HepG2 (cell line): ENCODE data around the gene TCAF1.
"Not testable (repeated sequence)": the region's sequence is repeated elsewhere in the genome, so short reads cannot be mapped to it uniquely, and the experiment has no call there.

Experiments used
- CTCF ChIP-seq: sonication (generic); formaldehyde crosslinking; IDR thresholded peaks from 2 replicates; pipeline ENCODE4 v1.5.0; 2020; ENCODE audit warnings: mild to moderate bottlenecking, missing genetic modification reagents, moderate library complexity
- ETV6 ChIP-seq: sonication (generic); formaldehyde crosslinking; conservative IDR thresholded peaks from 2 replicates; pipeline ENCODE4 v1.4.0; 2020; ENCODE audit warnings: missing genetic modification reagents
- FOXJ3 ChIP-seq: sonication (generic); formaldehyde crosslinking; IDR thresholded peaks from 2 replicates; pipeline ENCODE4 v1.4.0; 2020; ENCODE audit warnings: missing genetic modification reagents, mild to moderate bottlenecking, borderline replicate concordance
- GABPA ChIP-seq, 2 experiments: IDR thresholded peaks; 2 replicates each; pipeline ENCODE4 v1.6.1; 2011 to 2016; ENCODE audit warnings: low read depth in 2 of 2, low read length in 1 of 2, missing biosample characterization in 1 of 2, missing genetic modification characterization in 1 of 2
- MYNN ChIP-seq: sonication (generic); formaldehyde crosslinking; IDR thresholded peaks from 2 replicates; pipeline ENCODE4 v1.4.0; 2020; ENCODE audit warnings: mild to moderate bottlenecking, low read depth, missing genetic modification reagents
- POLR2A ChIP-seq, 2 experiments: IDR thresholded peaks; 2 replicates each; pipeline ENCODE4 v1.6.1; 2011; ENCODE audit warnings: low read depth in 2 of 2, low read length in 2 of 2, mild to moderate bottlenecking in 1 of 2, moderate library complexity in 1 of 2; ENCODE audit not compliant: insufficient read depth in 1 of 2
- POLR2AphosphoS5 ChIP-seq: IDR thresholded peaks from 2 replicates; pipeline ENCODE4 v1.6.1; 2012; ENCODE audit warnings: low read depth, low read length
- RAD51 ChIP-seq: fragments of 450-650 bp; IDR thresholded peaks from 2 replicates; pipeline ENCODE4 v1.6.1; 2016; ENCODE audit warnings: borderline replicate concordance
- ZNF383 ChIP-seq: sonication (generic); formaldehyde crosslinking; IDR thresholded peaks from 2 replicates; pipeline ENCODE4 v1.4.0; 2020; ENCODE audit warnings: missing genetic modification reagents, mild to moderate bottlenecking, borderline replicate concordance
- ZNF670 ChIP-seq: sonication (generic); formaldehyde crosslinking; IDR thresholded peaks from 2 replicates; pipeline ENCODE4 v1.8.0; 2022; ENCODE audit warnings: mild to moderate bottlenecking, missing genetic modification reagents, borderline replicate concordance

- TF ChIP-seq MYNN (CRISPR knock-in tag); ZNF670 (CRISPR knock-in tag); POLR2AphosphoS5; GABPA (IDR thresholded peaks at IDR 0.05; ENCODE audit: low read depth, low read length); GABPA (CRISPR knock-in tag; IDR thresholded peaks at IDR 0.05; ENCODE audit: low read depth); CTCF (CRISPR knock-in tag); ZNF383 (CRISPR knock-in tag); RAD51; FOXJ3 (CRISPR knock-in tag); POLR2A (IDR thresholded peaks at IDR 0.05; ENCODE audit: insufficient read depth in 1 of 2, low read depth in 2 of 2, low read length in 2 of 2); ETV6 (CRISPR knock-in tag): not testable (repeated sequence)
Observed at GRCh38 chr7:143840062-143840461, 61.9 kb downstream of the TCAF1 start.
